ENCODE results near the gene PARD6G.

DNA sequence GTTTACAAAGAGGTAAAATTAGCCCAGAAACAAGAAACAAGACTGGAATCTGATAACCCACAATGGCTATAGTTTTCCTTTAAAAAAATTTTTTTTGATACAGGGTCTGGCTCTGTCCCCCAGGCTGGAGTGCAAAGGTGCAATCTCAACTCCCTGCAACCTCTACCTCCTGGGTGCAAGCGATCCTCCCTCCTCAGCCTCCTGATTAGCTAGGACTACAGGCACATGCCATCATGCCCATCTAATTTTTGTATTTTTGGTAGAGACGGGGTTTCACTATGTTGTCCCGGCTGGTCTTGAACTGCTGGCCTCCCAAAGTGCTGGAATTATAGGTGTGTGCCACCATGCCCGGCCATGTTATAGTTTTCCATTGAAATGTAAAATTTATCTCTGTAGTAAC is 12.3 kb upstream of the PARD6G start:
- TF ChIP-seq, protein P1, sequence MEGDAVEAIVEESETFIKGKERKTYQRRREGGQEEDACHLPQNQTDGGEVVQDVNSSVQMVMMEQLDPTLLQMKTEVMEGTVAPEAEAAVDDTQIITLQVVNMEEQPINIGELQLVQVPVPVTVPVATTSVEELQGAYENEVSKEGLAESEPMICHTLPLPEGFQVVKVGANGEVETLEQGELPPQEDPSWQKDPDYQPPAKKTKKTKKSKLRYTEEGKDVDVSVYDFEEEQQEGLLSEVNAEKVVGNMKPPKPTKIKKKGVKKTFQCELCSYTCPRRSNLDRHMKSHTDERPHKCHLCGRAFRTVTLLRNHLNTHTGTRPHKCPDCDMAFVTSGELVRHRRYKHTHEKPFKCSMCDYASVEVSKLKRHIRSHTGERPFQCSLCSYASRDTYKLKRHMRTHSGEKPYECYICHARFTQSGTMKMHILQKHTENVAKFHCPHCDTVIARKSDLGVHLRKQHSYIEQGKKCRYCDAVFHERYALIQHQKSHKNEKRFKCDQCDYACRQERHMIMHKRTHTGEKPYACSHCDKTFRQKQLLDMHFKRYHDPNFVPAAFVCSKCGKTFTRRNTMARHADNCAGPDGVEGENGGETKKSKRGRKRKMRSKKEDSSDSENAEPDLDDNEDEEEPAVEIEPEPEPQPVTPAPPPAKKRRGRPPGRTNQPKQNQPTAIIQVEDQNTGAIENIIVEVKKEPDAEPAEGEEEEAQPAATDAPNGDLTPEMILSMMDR (IDR thresholded peaks at IDR 0.05), result no peak
- TF ChIP-seq POLR2A (IDR thresholded peaks at IDR 0.05), result no peak
